Dermis blood vessel endothelial cell (primary cell): ENCODE data around the gene UBR4. TPM values are rescaled to one million over a fixed set of nuclear protein-coding genes. Genes with fewer than 3 reads are reported as not detected.
A peak's percentile ranks its signal among the peaks of the same experiment; 100 is the strongest.

Experiments used
- DNase-seq: peaks from one replicate; pipeline ENCODE4 v3.0.0; 2010
- total RNA-seq: library from RNA; depleted of rRNA; stranded (reverse); fragments of >200 nt; gene quantifications from 2 replicates; pipeline ENCODE4 v1.2.3, GENCODE V29; 2014

UBR4 gene
- total RNA-seq, 1 donor from 2014 or later, result 95.1 TPM

DNA sequence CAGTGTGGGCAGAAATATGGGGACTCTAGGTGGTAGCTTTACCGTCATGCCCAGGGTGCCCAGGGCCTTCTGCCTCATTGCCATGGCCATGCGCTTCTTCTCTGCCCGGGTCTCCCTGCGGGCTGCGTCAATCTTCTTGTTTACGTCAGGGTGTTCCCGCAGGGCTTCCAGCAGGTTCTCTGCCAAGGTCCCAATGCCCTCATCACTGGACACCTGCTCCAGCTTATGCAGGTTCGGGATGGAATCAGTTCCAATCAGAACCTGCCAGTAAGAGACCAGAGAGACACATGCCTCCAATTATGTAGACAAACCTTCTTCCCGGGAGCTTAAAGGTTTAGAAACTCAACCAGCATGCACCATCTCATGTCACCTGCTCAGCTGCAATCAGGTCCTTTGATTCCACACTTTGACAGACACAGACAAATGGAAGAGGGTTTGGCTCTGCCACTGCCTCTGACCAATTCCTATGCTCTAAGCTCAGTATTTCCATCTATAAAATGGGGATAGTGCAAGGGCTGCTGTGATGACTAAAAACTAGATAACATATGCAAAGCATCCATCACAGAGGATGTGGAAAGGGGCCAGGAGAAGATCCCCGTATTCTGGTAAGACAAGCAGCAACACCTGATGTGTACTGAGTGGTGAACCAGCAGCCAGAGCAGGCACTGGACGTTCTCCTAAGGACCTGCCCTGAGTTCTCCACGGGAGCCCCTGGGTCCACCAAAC lies 121.2 kb downstream of the UBR4 start:
- no peak for DNase-seq

- peak; percentile 32 for DNase-seq
Measured at GRCh38 chr1:19087737-19088594, 122.1 kb downstream of the UBR4 start.

DNA sequence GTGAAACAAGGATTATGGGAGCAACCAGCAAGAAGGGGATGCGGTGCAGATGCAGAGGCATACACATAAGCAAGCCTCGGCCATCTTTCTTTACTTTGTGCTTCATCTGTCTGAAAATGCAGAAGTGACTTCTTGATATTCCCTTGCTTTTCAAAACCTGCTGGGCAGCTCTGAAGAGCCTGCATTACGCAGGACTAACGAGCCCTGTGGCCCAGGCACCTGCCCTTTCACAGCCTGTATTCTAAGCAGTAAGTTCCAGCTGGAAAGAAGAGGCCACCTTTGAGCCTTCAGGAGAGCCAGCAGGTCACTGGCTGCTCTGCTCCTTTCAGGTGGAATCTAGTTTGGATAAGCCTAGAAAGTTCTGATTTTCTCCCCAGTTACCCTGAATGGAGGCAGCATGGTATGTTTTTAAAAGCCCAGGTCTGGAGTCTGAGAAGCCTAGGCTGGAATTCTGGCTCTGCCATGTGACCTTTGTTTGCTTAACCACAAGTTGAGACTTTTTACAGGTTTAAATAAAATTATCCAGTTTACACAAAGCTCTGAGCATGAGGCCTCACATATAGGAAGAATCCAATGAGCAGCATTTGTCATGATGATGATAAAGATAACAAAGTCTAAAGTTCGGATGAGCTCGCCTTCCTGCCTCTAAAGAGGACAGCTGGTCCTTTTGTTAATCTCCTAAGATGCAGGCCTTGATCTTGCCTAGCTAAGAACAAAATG lies 122.9 kb downstream of the UBR4 start:
- DNase-seq, result no peak

- DNase-seq, result no peak
Measured at GRCh38 chr1:19086176-19086875, 123.7 kb downstream of the UBR4 start.

- DNase-seq, result no peak
Measured at GRCh38 chr1:19084206-19084738, 125.8 kb downstream of the UBR4 start.

DNA sequence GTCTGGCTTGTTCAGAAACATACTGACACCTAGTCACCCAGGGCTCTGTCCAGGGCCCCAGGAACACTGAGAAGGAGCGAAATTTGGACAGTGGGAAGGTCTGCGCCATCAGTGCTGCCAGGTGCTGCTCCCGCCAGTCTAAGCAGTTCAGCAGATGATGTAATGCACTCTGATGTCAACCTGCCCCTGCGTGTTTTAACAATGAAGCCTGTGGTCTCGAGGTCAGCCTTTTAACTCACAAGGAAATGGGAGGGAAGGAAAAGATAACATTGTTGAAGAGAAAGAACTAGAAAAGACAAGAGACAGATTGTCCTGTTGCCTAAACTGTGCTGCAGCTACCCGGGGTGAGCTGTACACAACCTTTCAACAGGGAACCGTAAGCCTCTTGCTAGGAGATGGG lies 127.0 kb downstream of the UBR4 start:
- DNase-seq, result peak; percentile 90

DNA sequence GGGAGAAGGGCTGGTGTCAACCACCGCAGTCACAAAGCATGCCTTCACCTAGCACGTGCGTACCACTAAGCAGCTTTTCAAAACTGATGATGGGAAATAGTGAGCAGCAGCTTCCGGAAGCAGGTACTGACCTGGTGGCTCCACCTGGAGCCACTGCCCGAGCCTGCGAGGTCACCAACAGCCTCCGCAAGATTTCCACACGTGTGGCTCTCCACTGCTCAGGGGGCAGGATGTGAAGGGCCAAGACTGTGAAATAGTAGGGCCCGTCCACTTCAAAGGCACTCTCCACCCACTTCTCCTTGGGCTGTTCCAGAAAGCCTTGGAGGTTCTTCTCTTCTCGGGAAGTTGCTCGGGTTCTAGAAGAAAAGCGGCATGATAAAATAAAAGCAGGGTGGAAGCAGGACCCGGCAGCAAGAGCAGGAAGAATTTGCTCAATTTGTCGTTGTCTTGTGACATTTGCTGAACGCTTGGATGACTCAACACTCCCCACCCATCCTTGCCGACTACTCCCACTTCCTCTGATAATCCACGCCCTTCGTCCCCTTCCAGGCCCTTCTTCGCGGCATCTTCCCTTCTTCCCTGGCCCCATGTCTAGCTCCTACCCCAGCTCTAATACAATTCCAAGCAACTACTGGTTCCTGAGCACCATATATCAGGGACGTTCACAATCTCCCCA lies 128.7 kb downstream of the UBR4 start:
- peak; percentile 64 for DNase-seq

DNA sequence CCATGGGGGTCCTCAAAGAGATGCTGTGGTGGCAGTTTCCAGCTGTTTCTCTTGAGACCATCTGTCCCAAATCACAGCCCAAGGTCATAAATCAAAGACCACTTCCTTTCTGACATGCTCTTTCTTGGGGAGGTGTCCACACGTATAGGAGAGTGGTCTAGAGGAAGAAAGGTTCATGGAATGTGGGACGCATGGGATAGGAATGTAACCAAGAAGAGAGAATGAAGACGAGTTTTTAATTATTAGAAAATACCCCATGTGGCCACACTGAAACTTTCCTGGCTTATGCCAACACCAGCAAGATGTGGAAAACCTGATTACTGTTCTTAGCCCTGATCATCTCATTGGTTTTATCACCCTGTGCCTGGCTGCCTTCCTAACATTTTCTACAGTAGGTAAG lies 129.3 kb downstream of the UBR4 start:
- no peak for DNase-seq

GRCh38 chr1:19079541-19080472 lies 130.3 kb downstream of the UBR4 start:
- no peak for DNase-seq

- no peak for DNase-seq
Measured at GRCh38 chr1:19078536-19078935, 131.5 kb downstream of the UBR4 start.

- no peak for DNase-seq
Measured at GRCh38 chr1:19076841-19077616, 133.0 kb downstream of the UBR4 start.

DNA sequence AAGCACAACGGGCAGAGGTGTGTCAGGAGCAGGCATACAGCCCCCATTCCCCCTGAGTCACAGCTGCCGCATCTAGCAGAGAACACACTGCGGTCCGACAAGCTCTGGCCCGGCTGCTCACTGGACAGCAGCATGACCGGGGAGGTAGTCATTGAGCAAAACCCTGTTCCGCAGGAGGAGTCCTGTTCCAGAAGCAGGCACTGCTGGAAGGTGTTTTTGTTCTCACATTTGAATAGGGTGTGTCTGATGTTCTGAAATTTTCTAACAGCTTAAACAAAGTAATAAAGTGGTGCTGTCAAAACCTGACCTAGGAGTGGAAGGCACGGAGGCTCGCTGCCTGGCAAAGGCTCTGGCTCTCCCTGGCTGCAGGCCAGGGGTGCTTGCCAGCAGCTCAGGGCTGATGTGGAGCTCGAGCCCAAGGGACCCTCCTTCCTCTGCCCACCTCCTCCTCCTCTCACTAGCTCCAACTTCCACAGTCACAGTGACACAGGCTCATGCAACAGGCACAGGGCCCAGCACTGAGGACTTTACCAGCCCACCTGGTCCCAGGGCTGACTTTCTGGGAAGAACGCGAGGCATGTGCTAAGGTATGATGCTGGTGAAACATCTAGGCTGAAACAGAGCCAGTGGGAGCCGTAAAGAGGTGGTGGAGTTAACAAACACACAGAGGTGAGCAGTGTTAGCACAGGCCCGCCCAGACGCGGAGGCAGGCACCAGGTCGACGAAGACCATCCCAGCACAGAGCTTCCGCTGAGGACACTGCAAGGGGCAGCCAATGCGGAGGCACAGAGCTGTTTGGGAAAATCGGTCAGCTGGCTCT lies 135.0 kb downstream of the UBR4 start:
- DNase-seq, result no peak

GRCh38 chr1:19074361-19074901 lies 135.6 kb downstream of the UBR4 start:
- no peak for DNase-seq

- DNase-seq, result no peak
Measured at GRCh38 chr1:19073311-19074186, 136.5 kb downstream of the UBR4 start.

- DNase-seq, result no peak
Measured at GRCh38 chr1:19072285-19072981, 137.6 kb downstream of the UBR4 start.

DNA sequence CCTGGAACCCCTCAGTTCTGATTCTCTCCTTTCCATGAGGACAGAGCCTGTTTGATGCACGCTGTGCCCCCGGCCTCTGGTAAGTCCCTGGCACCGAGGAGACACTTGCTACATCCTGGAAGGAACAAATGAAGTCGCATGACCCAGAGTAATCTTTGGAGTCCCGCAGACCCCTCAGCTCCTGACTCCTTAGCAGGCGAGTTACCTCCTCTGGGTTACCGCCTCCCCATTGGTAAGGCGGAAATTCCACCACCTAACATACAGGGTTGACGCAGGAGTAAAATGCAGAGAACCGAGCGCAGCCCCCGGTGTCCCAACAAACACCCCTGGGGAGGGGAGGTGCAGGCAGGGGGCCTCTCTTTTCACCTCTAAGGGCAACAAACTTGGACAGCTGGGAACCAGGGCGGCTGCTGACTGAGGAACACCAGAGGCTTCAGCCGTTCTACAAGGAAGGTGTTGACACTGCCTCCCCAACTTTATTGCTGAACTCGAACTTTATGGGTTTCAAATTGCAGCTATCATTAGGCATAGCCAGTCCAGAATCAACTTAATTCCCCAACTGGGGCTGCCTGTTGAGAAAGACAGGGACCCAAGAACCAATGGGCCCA lies 138.3 kb downstream of the UBR4 start:
- no peak for DNase-seq
